ENCODE measurements around the gene LMF2. TPM values are rescaled to one million over a fixed set of nuclear protein-coding genes. Genes with fewer than 3 reads are reported as not detected.
A peak's percentile ranks its signal among the peaks of the same experiment; 100 is the strongest.

The LMF2 gene
- total RNA-seq, 1 experiment from 2014 or later, result 37.3 TPM

DNA sequence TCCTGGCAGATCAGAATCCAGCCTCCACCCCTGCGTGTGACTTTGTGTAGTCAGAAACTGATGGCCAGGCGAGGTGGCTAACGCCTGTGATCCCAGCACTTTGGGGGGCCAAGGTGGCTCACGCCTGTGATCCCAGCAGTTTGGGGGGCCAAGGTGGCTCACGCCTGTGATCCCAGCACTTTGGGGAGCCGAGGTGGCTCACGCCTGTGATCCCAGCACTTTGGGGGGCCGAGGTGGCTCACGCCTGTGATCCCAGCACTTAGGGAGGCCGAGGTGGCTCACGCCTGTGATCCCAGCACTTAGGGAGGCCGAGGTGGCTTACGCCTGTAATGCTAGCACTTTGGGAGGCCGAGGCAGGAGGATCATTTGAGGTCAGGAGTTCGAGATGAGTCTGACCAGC, 5.7 kb upstream of the LMF2 start:
- BruUV-seq (replicated peaks), result no TSS peak
- Histone ChIP-seq H2AFZ (no peak overlapping the region), H3K4me2 (no peak overlapping the region), H4K20me1 (ENCODE audit: insufficient read depth) (peaks cover 24% of the 10 kb centered on the region), H3K79me2 (ENCODE audit: low read depth) (peaks cover 74% of the 10 kb centered on the region), H3K9me2 (ENCODE audit: insufficient read depth) (no peaks in the 10 kb centered on the region), H3K27ac (no peak overlapping the region), H3K9me3 (ENCODE audit: insufficient read depth, low read depth) (no peaks in the 10 kb centered on the region), H3K4me3 (no peak overlapping the region), H3K27me3 (ENCODE audit: insufficient read depth, low read depth) (no peaks in the 10 kb centered on the region), H3K4me1 (replicated peaks; ENCODE audit: insufficient read depth) (peaks cover 12% of the 10 kb centered on the region), H3F3A (ENCODE audit: insufficient read depth, low read depth) (no peaks in the 10 kb centered on the region; the same call in 1 of the 2 replicates), H3K36me3 (ENCODE audit: low read depth) (peaks cover 7% of the 10 kb centered on the region; the same call in 1 of the 2 replicates)
- DNase-seq, result no peak
- intact Hi-C loops (cut with micrococcal nuclease; ENCODE audit: unreplicated experiment), result no loop called here
- CTCF ChIA-PET, result no interaction called here
- POLR2A ChIA-PET (ENCODE audit: unreplicated experiment), result interaction anchor here (0.6 kb wide), 1 partner anchor 13 kb away, joined by 4 read pairs; no protein-coding TSS in a partner anchor
- TF ChIP-seq EZH2 (IDR thresholded peaks at IDR 0.05; ENCODE audit: low read depth), result no peak
- TF ChIP-seq, protein P1, sequence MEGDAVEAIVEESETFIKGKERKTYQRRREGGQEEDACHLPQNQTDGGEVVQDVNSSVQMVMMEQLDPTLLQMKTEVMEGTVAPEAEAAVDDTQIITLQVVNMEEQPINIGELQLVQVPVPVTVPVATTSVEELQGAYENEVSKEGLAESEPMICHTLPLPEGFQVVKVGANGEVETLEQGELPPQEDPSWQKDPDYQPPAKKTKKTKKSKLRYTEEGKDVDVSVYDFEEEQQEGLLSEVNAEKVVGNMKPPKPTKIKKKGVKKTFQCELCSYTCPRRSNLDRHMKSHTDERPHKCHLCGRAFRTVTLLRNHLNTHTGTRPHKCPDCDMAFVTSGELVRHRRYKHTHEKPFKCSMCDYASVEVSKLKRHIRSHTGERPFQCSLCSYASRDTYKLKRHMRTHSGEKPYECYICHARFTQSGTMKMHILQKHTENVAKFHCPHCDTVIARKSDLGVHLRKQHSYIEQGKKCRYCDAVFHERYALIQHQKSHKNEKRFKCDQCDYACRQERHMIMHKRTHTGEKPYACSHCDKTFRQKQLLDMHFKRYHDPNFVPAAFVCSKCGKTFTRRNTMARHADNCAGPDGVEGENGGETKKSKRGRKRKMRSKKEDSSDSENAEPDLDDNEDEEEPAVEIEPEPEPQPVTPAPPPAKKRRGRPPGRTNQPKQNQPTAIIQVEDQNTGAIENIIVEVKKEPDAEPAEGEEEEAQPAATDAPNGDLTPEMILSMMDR (conservative IDR thresholded peaks at IDR 0.05), result no peak

DNA sequence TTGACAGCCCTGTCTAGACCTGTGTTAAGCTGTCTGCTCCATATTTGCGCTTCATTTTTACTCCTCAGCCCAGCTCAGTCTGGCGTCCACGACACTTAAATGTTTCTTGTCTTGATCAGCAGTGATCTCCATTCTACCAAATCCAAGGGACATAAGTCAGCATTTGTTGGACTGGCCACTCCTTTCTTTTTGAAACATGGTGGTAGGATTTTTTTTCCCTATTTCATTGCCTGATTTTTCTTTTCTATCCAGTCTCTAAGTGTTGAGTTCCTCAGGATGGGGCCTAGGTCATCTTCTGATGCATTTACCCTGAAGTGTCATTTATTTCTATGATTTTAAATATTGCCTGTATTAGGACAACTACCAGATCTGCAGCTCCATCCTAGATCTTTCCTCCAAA, 1.4 kb upstream of the LMF2 start:
- H3K4me1 ChIP-seq (replicated peaks; ENCODE audit: insufficient read depth), result peaks cover 19% of the 10 kb centered on the region
- 0 out of 2 replicates have a peak, but pooled peaks cover 5% of the 10 kb centered on the region for H3K36me3 ChIP-seq (ENCODE audit: low read depth)
- CTCF ChIA-PET, result interaction anchor here (1.1 kb wide), 1 partner anchor 17 kb away, joined by 4 read pairs; the partner anchor contains the start of gene SCO2
- no peak for DNase-seq
- peak overlapping the region; percentile 88; the same call in 1 of the 2 replicates for H2AFZ ChIP-seq
- no peak for TF ChIP-seq EZH2 (IDR thresholded peaks at IDR 0.05; ENCODE audit: low read depth)
- TF ChIP-seq, protein P1 (conservative IDR thresholded peaks at IDR 0.05), result no peak
- TSS peak; percentile 34 for BruUV-seq (replicated peaks)
- no peaks in the 10 kb centered on the region for H3F3A ChIP-seq (ENCODE audit: insufficient read depth, low read depth)
- H3K79me2 ChIP-seq (ENCODE audit: low read depth), result peaks cover 60% of the 10 kb centered on the region
- H3K9me2 ChIP-seq (ENCODE audit: insufficient read depth), result no peaks in the 10 kb centered on the region
- peaks cover 8% of the 10 kb centered on the region for H4K20me1 ChIP-seq (ENCODE audit: insufficient read depth)
- intact Hi-C loops (cut with micrococcal nuclease; ENCODE audit: unreplicated experiment), result loop anchor here (1.0 to 5.0 kb wide), 4 partner anchors 16 to 167 kb away; partner anchors contain the start of genes CHKB, PPP6R2, SBF1 and SCO2
- POLR2A ChIA-PET (ENCODE audit: unreplicated experiment), result no interaction called here
- peak overlapping the region; percentile 93 for H3K4me2 ChIP-seq
- H3K27ac ChIP-seq, result peak overlapping the region; percentile 48; the same call in 1 of the 2 replicates
- no peaks in the 10 kb centered on the region for H3K9me3 ChIP-seq (ENCODE audit: insufficient read depth, low read depth)
- peak overlapping the region; percentile 68 for H3K4me3 ChIP-seq
- no peaks in the 10 kb centered on the region for H3K27me3 ChIP-seq (ENCODE audit: insufficient read depth, low read depth)

DNA sequence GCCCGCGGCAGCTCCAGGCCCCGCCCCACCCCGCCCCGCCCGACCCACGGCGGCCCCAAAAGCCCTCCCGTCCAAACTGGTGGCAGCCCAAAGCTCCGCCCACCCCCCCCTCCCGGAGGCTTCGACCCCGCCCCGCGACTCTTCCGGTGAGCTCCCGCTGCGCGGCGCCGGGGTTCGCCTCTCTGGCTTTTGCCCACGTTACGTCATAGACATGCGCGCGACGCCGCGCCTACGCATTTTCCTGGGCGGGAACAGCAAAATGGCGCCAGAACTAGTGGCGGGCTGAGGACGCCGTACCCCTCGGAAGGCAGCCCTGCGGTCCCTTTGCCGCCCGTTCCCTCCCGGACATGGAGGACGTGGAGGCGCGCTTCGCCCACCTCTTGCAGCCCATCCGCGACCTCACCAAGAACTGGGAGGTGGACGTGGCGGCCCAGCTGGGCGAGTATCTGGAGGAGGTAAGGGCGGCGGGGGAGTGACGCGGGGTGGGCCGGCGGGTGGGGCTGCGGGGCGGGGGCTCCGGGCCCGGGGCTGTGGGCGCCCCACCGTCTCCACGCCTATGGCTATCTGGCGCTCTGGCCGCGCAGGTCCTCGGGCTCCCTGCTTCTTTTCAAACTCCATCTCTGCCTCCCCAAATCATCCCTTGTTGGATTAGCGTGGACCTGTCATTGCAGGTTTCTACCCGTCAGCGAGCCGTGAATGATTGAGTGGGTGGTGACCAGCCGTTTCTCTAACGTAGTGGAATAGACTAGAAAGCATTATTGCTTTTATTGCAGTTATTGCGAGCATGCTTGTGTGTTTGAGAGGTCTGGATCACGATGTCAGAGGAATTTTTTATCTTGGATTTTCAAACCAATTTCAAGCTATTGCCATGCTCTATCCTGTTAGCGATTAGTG, 736 bp upstream of the LMF2 start, which contains the start of gene NCAPH2:
Gene NCAPH2 (plus strand): TSS at position 234 of the 894 bp plus-strand sequence. CDS start 114 bp downstream, at position 348.
- peak; percentile 93 to 94 for DNase-seq
- ChIA-PET POLR2A (ENCODE audit: unreplicated experiment) (interaction anchor here (0.5 to 1.1 kb wide), 10 partner anchors 17 to 215 kb away, joined by 3 to 27 read pairs (median 6); partner anchors contain the start of genes CHKB and SCO2), CTCF (interaction anchor here (0.6 to 1.1 kb wide), 6 partner anchors 17 to 90 kb away, joined by 4 to 8 read pairs (median 6); partner anchors contain the start of genes SCO2 and SYCE3)
- intact Hi-C loops (cut with micrococcal nuclease; ENCODE audit: unreplicated experiment), result loop anchor here (1.0 to 5.0 kb wide), 4 partner anchors 17 to 166 kb away; partner anchors contain the start of genes CHKB, PPP6R2, SBF1 and SCO2
- H3K79me2 ChIP-seq (ENCODE audit: low read depth), result peaks cover 53% of the 10 kb centered on the region
- peaks cover 8% of the 10 kb centered on the region for H4K20me1 ChIP-seq (ENCODE audit: insufficient read depth)
- 0 out of 2 replicates have a peak, but pooled peaks cover 5% of the 10 kb centered on the region for H3K36me3 ChIP-seq (ENCODE audit: low read depth)
- BruUV-seq (replicated peaks), result no TSS peak
- no peaks in the 10 kb centered on the region for H3K9me2 ChIP-seq (ENCODE audit: insufficient read depth)
- H2AFZ ChIP-seq, result peak within 1 kb of the TSS; percentile 94
- peaks cover 19% of the 10 kb centered on the region for H3K4me1 ChIP-seq (replicated peaks; ENCODE audit: insufficient read depth)
- H3K4me3 ChIP-seq, result peak within 1 kb of the TSS; percentile 97
- no peaks in the 10 kb centered on the region for H3K27me3 ChIP-seq (ENCODE audit: insufficient read depth, low read depth)
- no peaks in the 10 kb centered on the region for H3F3A ChIP-seq (ENCODE audit: insufficient read depth, low read depth)
- no peak for TF ChIP-seq EZH2 (IDR thresholded peaks at IDR 0.05; ENCODE audit: low read depth)
- TF ChIP-seq, protein P1 (conservative IDR thresholded peaks at IDR 0.05), result no peak
- no peaks in the 10 kb centered on the region for H3K9me3 ChIP-seq (ENCODE audit: insufficient read depth, low read depth)
- H3K4me2 ChIP-seq, result peak within 1 kb of the TSS; percentile 94
- peak within 1 kb of the TSS; percentile 48 for H3K27ac ChIP-seq
